ENCODE measurements around the gene CD247. TPM values are rescaled to one million over a fixed set of nuclear protein-coding genes. Genes with fewer than 3 reads are reported as not detected.

CD247 gene
- total and polyA plus RNA-seq, 10 of the 15 experiments (the other 5 are each of a cell fraction or from before 2014, with no cell fraction given), result 0.10 to 0.77 (median 0.30) TPM

DNA sequence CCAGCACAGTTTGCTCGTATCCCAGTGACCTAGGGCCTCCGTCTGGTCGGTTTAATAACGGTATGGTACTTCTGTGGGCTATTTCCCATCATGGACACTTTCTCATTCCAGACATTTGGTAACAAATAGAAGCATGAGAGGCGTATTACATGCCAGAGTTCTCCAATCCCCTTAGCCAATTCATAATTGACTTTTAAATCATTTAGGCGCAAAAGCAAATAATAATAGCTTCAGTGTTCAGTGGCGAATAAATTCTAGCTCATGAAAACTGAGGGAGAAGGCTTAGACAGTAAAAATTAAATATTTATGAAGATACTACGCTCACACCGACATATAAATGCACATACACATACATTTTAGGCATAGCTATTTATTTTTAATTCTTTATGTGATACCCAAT is 50.6 kb downstream of the CD247 start:
- ChIA-PET RAD21 (ENCODE audit: unreplicated experiment) (no interaction called here), POLR2A (no interaction called here), SMC1A (ENCODE audit: uncharacterized antibody, unreplicated experiment) (interaction anchor here (0.6 to 1.5 kb wide), 3 partner anchors 8 to 115 kb away, joined by 3 to 4 read pairs (median 3); no protein-coding TSS in a partner anchor), CTCF (interaction anchor here (1.1 kb wide), 2 partner anchors 26 to 62 kb away, joined by 3 to 4 read pairs; no protein-coding TSS in a partner anchor)
- 39% methylated on average over 9 of the region's 9 CpGs for WGBS (ENCODE audit: insufficient coverage, insufficient replicate concordance, low lambda C conversion rate, missing lambda C conversion rate)
- BruUV-seq (replicated peaks), result no TSS peak
- Histone ChIP-seq H3K27me3 (replicated peaks in 1 of 2; ENCODE audit: control insufficient read depth in 2 of 2, insufficient read depth in 2 of 2, low read length in 1 of 2) (no peaks in the 10 kb centered on the region; a peak in 1 of 4 replicates), H4K20me1 (ENCODE audit: control insufficient read depth, insufficient read depth) (no peaks in the 10 kb centered on the region), H2AFZ (ENCODE audit: control insufficient read depth, low read depth, low read length) (no peak overlapping the region), H3K4me3 (no peak overlapping the region), H3K79me2 (ENCODE audit: control insufficient read depth, insufficient read depth, low read length) (no peaks in the 10 kb centered on the region), H3K9ac (ENCODE audit: control insufficient read depth, insufficient read depth, low read length) (no peak overlapping the region), H3K4me1 (ENCODE audit: control insufficient read depth, insufficient read depth, low read length) (no peaks in the 10 kb centered on the region), H3K4me2 (ENCODE audit: control insufficient read depth, insufficient read depth) (no peak overlapping the region), H3K9me3 (replicated peaks; ENCODE audit: control insufficient read depth, insufficient read depth, low read length) (no peaks in the 10 kb centered on the region), H3K27ac (ENCODE audit: control insufficient read depth, insufficient read depth) (no peak overlapping the region), H3K36me3 (ENCODE audit: control insufficient read depth in 2 of 2, insufficient read depth in 2 of 2, low read length in 1 of 2) (no peaks in the 10 kb centered on the region)
- DNase-seq (ENCODE audit: low read depth, low spot score) (no peak), FAIRE-seq (no peak), ATAC-seq (no peak)
- in situ Hi-C loops (cut with MboI) (no loop called here), intact Hi-C loops (cut with micrococcal nuclease; ENCODE audit: unreplicated experiment) (no loop called here)
- no peak for TF ChIP-seq CBX5 (IDR thresholded peaks at IDR 0.05; ENCODE audit: low read depth)
- no peak for TF ChIP-seq SMARCA5 (IDR thresholded peaks at IDR 0.05)
- no peak for TF ChIP-seq NR2C1 (IDR thresholded peaks at IDR 0.05)
- TF ChIP-seq HCFC1 (IDR thresholded peaks at IDR 0.05; ENCODE audit: low read length), result no peak
- no peak for TF ChIP-seq EED (IDR thresholded peaks at IDR 0.05; ENCODE audit: low read depth)
- no peak for TF ChIP-seq NR2C2 (IDR thresholded peaks at IDR 0.05; ENCODE audit: borderline replicate concordance, control insufficient read depth, insufficient read length, low read depth)
- no peak for TF ChIP-seq IRF4 (IDR thresholded peaks at IDR 0.05; ENCODE audit: low read depth, low read length)
- no peak for TF ChIP-seq RFX5 (IDR thresholded peaks at IDR 0.05; ENCODE audit: low read depth, low read length)

DNA sequence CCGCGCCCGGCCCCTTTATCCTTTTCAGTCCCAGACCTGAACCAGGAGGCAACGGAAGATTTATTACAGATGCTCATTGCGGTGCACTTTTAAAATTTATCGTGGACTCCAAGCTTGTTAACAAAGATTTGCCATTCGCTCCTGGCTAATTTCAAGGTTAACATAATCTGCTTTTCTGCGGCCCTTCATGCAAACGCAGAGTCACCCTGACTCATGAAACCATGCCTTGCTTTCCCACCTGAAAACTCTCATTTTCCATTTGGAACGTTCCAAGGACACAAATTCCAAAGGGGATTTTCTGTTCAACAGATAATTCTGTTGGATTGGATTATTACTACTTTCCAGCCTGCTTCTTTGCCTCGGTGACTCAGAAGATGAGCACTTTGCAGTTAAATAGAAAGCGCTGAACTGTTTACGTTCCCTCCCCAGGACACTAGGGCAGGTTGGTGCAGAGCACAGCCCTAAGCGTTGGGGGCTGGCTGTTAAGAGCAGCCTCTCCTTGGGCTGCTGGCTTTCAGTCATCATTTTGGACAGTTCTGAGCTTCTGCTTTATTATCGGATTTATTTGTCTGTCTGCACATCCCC is 51.1 kb downstream of the CD247 start:
- no peak overlapping the region for H2AFZ ChIP-seq (ENCODE audit: control insufficient read depth, low read depth, low read length)
- FAIRE-seq, result no peak
- no peak for TF ChIP-seq POLR2AphosphoS5 (IDR thresholded peaks at IDR 0.05; ENCODE audit: low read length)
- TF ChIP-seq, protein P1, sequence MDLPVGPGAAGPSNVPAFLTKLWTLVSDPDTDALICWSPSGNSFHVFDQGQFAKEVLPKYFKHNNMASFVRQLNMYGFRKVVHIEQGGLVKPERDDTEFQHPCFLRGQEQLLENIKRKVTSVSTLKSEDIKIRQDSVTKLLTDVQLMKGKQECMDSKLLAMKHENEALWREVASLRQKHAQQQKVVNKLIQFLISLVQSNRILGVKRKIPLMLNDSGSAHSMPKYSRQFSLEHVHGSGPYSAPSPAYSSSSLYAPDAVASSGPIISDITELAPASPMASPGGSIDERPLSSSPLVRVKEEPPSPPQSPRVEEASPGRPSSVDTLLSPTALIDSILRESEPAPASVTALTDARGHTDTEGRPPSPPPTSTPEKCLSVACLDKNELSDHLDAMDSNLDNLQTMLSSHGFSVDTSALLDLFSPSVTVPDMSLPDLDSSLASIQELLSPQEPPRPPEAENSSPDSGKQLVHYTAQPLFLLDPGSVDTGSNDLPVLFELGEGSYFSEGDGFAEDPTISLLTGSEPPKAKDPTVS (IDR thresholded peaks at IDR 0.05; ENCODE audit: low read depth, low read length), result no peak
- no peak for TF ChIP-seq CEBPB (IDR thresholded peaks at IDR 0.05; ENCODE audit: borderline replicate concordance in 1 of 2, low read depth in 2 of 2, low read length in 2 of 2)
- TF ChIP-seq, protein P2, sequence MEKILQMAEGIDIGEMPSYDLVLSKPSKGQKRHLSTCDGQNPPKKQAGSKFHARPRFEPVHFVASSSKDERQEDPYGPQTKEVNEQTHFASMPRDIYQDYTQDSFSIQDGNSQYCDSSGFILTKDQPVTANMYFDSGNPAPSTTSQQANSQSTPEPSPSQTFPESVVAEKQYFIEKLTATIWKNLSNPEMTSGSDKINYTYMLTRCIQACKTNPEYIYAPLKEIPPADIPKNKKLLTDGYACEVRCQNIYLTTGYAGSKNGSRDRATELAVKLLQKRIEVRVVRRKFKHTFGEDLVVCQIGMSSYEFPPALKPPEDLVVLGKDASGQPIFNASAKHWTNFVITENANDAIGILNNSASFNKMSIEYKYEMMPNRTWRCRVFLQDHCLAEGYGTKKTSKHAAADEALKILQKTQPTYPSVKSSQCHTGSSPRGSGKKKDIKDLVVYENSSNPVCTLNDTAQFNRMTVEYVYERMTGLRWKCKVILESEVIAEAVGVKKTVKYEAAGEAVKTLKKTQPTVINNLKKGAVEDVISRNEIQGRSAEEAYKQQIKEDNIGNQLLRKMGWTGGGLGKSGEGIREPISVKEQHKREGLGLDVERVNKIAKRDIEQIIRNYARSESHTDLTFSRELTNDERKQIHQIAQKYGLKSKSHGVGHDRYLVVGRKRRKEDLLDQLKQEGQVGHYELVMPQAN (conservative IDR thresholded peaks at IDR 0.05), result no peak
- no peak for TF ChIP-seq DPF2 (IDR thresholded peaks at IDR 0.05)
- TF ChIP-seq RB1 (IDR thresholded peaks at IDR 0.05; ENCODE audit: borderline replicate concordance), result no peak
- TF ChIP-seq LARP7 (IDR thresholded peaks at IDR 0.05), result no peak
- no peak for TF ChIP-seq TCF7 (IDR thresholded peaks at IDR 0.05; ENCODE audit: borderline replicate concordance)

More for the DNA sequence above, 51.1 kb downstream of the CD247 start:
- Histone ChIP-seq H3K4me1 (ENCODE audit: control insufficient read depth, insufficient read depth, low read length) (no peaks in the 10 kb centered on the region), H3K9me3 (replicated peaks; ENCODE audit: control insufficient read depth, insufficient read depth, low read length) (no peaks in the 10 kb centered on the region), H3K4me2 (ENCODE audit: control insufficient read depth, insufficient read depth) (no peak overlapping the region), H3K4me3 (no peak overlapping the region), H3K9ac (ENCODE audit: control insufficient read depth, insufficient read depth, low read length) (no peak overlapping the region), H3K79me2 (ENCODE audit: control insufficient read depth, insufficient read depth, low read length) (no peaks in the 10 kb centered on the region), H3K27me3 (replicated peaks in 1 of 2; ENCODE audit: control insufficient read depth in 2 of 2, insufficient read depth in 2 of 2, low read length in 1 of 2) (no peaks in the 10 kb centered on the region; a peak in 1 of 4 replicates), H3K36me3 (ENCODE audit: control insufficient read depth in 2 of 2, insufficient read depth in 2 of 2, low read length in 1 of 2) (no peaks in the 10 kb centered on the region), H4K20me1 (ENCODE audit: control insufficient read depth, insufficient read depth) (no peaks in the 10 kb centered on the region), H3K27ac (ENCODE audit: control insufficient read depth, insufficient read depth) (no peak overlapping the region)
- intact Hi-C loops (cut with micrococcal nuclease; ENCODE audit: unreplicated experiment), result no loop called here
- ChIA-PET POLR2A (no interaction called here), CTCF (interaction anchor here (1.1 to 1.3 kb wide), 2 partner anchors 26 to 409 kb away, joined by 3 to 4 read pairs; no protein-coding TSS in a partner anchor), SMC1A (ENCODE audit: uncharacterized antibody, unreplicated experiment) (interaction anchor here (1.2 to 1.5 kb wide), 2 partner anchors 9 to 114 kb away, joined by 3 to 4 read pairs; no protein-coding TSS in a partner anchor), RAD21 (ENCODE audit: unreplicated experiment) (no interaction called here)
- in situ Hi-C loops (cut with MboI), result no loop called here
- no TSS peak for BruUV-seq (replicated peaks)
- 83% methylated on average over 15 of the region's 15 CpGs for WGBS (ENCODE audit: insufficient coverage, insufficient replicate concordance, low lambda C conversion rate, missing lambda C conversion rate)
- ATAC-seq (no peak), DNase-seq (ENCODE audit: low read depth, low spot score) (no peak)
